HEK293 (cell line): ENCODE measurements around the gene VPS9D1.

ENCODE experiments used
- CTCF ChIA-PET: fragments of 350-600 bp; formaldehyde crosslinking; extraction: SDS; loops from one replicate; lab custom pipeline; 2021; ENCODE audit warnings: antibody characterized with exemption; lab: Yijun Ruan, JAX
- POLR2A ChIA-PET: fragments of 300-600 bp; formaldehyde crosslinking; extraction: SDS; loops from one replicate; lab custom pipeline; 2020; ENCODE audit warnings: antibody characterized with exemption, inconsistent platforms; lab: Yijun Ruan, JAX
- H3K27ac ChIP-seq: fragments of 200-500 bp; sonication (Bioruptor generic); 2 replicates; pipeline ENCODE4 v1.5.1; 2014; ENCODE audit warnings: low read depth, low read length, control low read depth, inconsistent platforms; ENCODE audit errors: extremely low read depth
- H3K36me3 ChIP-seq, 2 experiments: fragments of 200-500 bp in 1 of 2; sonication (Bioruptor generic) in 1 of 2; 1 replicate in 1 of 2; 2 replicates in 1 of 2; pipeline ENCODE4 v1.5.1; 2014 to 2017; ENCODE audit warnings: inconsistent platforms in 2 of 2, low read length in 2 of 2; ENCODE audit not compliant: control insufficient read depth in 2 of 2, insufficient read depth in 1 of 2
- H3K4me1 ChIP-seq: fragments of 200-500 bp; sonication (Bioruptor generic); 2 replicates; pipeline ENCODE4 v1.5.1; 2014; ENCODE audit warnings: mild to moderate bottlenecking, low read length, inconsistent platforms; ENCODE audit not compliant: control insufficient read depth, insufficient read depth
- H3K4me3 ChIP-seq: 2 replicates; pipeline ENCODE4 v1.5.1; 2011; ENCODE audit warnings: low read depth, mild to moderate bottlenecking, control low read depth, low read length, moderate library complexity
- H3K9me3 ChIP-seq: fragments of 200-500 bp; sonication (Bioruptor generic); 2 replicates; pipeline ENCODE4 v1.5.1; 2014; ENCODE audit warnings: low read depth, low read length, inconsistent platforms; ENCODE audit not compliant: control insufficient read depth, insufficient read depth
- HIC1 ChIP-seq: fragments of 450-650 bp; formaldehyde crosslinking; IDR thresholded peaks from 2 replicates; pipeline ENCODE4 v1.5.1; 2016; ENCODE audit warnings: missing biosample characterization, missing genetic modification characterization
- IKZF3 ChIP-seq: fragments of 450-650 bp; IDR thresholded peaks from 2 replicates; pipeline ENCODE4 v1.5.0; 2018; ENCODE audit warnings: missing biosample characterization, mild to moderate bottlenecking, missing genetic modification characterization, moderate library complexity
- MZF1 ChIP-seq: fragments of 450-650 bp; formaldehyde crosslinking; IDR thresholded peaks from 2 replicates; pipeline ENCODE4 v1.5.1; 2017; ENCODE audit warnings: missing biosample characterization, missing genetic modification characterization, borderline replicate concordance
- RBAK ChIP-seq: fragments of 450-650 bp; formaldehyde crosslinking; IDR thresholded peaks from 2 replicates; pipeline ENCODE4 v1.5.1; 2016; ENCODE audit warnings: missing biosample characterization, missing genetic modification characterization
- ZBTB49 ChIP-seq: fragments of 450-650 bp; formaldehyde crosslinking; IDR thresholded peaks from 2 replicates; pipeline ENCODE4 v1.5.1; 2016; ENCODE audit warnings: missing biosample characterization, missing genetic modification characterization, low read depth
- ZBTB7A ChIP-seq: fragments of 450-650 bp; formaldehyde crosslinking; IDR thresholded peaks from 2 replicates; pipeline ENCODE4 v1.5.1; 2016; ENCODE audit warnings: low read depth, missing biosample characterization, missing genetic modification characterization
- ZBTB8A ChIP-seq: fragments of 450-650 bp; formaldehyde crosslinking; IDR thresholded peaks from 2 replicates; pipeline ENCODE4 v1.5.1; 2016; ENCODE audit warnings: missing biosample characterization, missing genetic modification characterization
- ZFP69B ChIP-seq: fragments of 450-650 bp; formaldehyde crosslinking; IDR thresholded peaks from 2 replicates; pipeline ENCODE4 v1.5.1; 2016; ENCODE audit warnings: missing biosample characterization, missing genetic modification characterization
- ZNF132 ChIP-seq: fragments of 450-650 bp; formaldehyde crosslinking; IDR thresholded peaks from 2 replicates; pipeline ENCODE4 v1.5.1; 2017; ENCODE audit warnings: missing biosample characterization, missing genetic modification characterization, borderline replicate concordance
- ZNF26 ChIP-seq: fragments of 450-650 bp; formaldehyde crosslinking; IDR thresholded peaks from 2 replicates; pipeline ENCODE4 v1.5.1; 2016; ENCODE audit warnings: missing biosample characterization, missing genetic modification characterization
- ZNF311 ChIP-seq: fragments of 450-650 bp; formaldehyde crosslinking; IDR thresholded peaks from 2 replicates; pipeline ENCODE4 v1.5.1; 2017; ENCODE audit warnings: missing biosample characterization, missing genetic modification characterization, borderline replicate concordance
- ZNF398 ChIP-seq: fragments of 450-650 bp; formaldehyde crosslinking; IDR thresholded peaks from 2 replicates; pipeline ENCODE4 v1.5.1; 2017; ENCODE audit warnings: missing biosample characterization, missing genetic modification characterization
- ZNF473 ChIP-seq: fragments of 450-650 bp; formaldehyde crosslinking; IDR thresholded peaks from 2 replicates; pipeline ENCODE4 v1.5.1; 2017; ENCODE audit warnings: missing biosample characterization, missing genetic modification characterization
- ZNF623 ChIP-seq: fragments of 450-650 bp; formaldehyde crosslinking; IDR thresholded peaks from 2 replicates; pipeline ENCODE4 v1.5.1; 2016; ENCODE audit warnings: missing biosample characterization, missing genetic modification characterization
- ZNF626 ChIP-seq: fragments of 450-650 bp; sonication (Bioruptor Pico); formaldehyde crosslinking; IDR thresholded peaks from 2 replicates; pipeline ENCODE4 v1.5.1; 2018; ENCODE audit warnings: missing biosample characterization, missing genetic modification characterization, inconsistent platforms
- ZNF645 ChIP-seq: fragments of 450-650 bp; formaldehyde crosslinking; IDR thresholded peaks from 2 replicates; pipeline ENCODE4; 2016; ENCODE audit warnings: missing biosample characterization, missing genetic modification characterization
- ZNF664 ChIP-seq: fragments of 450-650 bp; formaldehyde crosslinking; IDR thresholded peaks from 2 replicates; pipeline ENCODE4 v1.5.1; 2016; ENCODE audit warnings: missing biosample characterization, missing genetic modification characterization
- ZNF692 ChIP-seq: fragments of 450-650 bp; formaldehyde crosslinking; IDR thresholded peaks from 2 replicates; pipeline ENCODE4 v1.5.1; 2016; ENCODE audit warnings: missing biosample characterization, missing genetic modification characterization

The VPS9D1 gene

GRCh38 chr16:89704281-89704680 lies 16.4 kb downstream of the VPS9D1 start (continued):
- no peak for TF ChIP-seq HIC1 (tag by site-specific recombination)
- TF ChIP-seq, all 188 proteins: peak for 0

GRCh38 chr16:89701425-89702406 lies 19.0 kb downstream of the VPS9D1 start, which contains the start of gene SPATA2L:
SPATA2L (minus strand) TSS chr16:89701705; CDS start chr16:89701232, 473 bp downstream.
- ChIA-PET CTCF (interaction anchor here (0.6 to 1.1 kb wide), 4 partner anchors 9 to 393 kb away, joined by 3 to 4 read pairs (median 3); no protein-coding TSS in a partner anchor), POLR2A (interaction anchor here (0.7 to 2.5 kb wide), 5 partner anchors 15 to 220 kb away, joined by 3 to 17 read pairs (median 7); partner anchors contain the start of gene CDK10)
- H3K27ac ChIP-seq: peak within 1 kb of the TSS; percentile 65
- peaks cover 0 to 21% of the 10 kb centered on the region in 2 experiments; a peak in 2 of 3 replicates for H3K36me3 ChIP-seq
- H3K9me3 ChIP-seq: no peaks in the 10 kb centered on the region
- peak within 1 kb of the TSS; percentile 68 for H3K4me3 ChIP-seq
- H3K4me1 ChIP-seq: peaks cover 8% of the 10 kb centered on the region
- no peak for TF ChIP-seq ZNF26
- no peak for TF ChIP-seq ZBTB49 (tag by site-specific recombination)
- no peak for TF ChIP-seq ZFP69B (tag by site-specific recombination)
- peak; percentile 56; the same call in 1 of the 2 replicates for TF ChIP-seq ZNF692 (tag by site-specific recombination)
- no peak for TF ChIP-seq ZNF398
- TF ChIP-seq IKZF3 (tag by site-specific recombination): no peak
- no peak for TF ChIP-seq ZNF623
- TF ChIP-seq ZBTB7A (tag by site-specific recombination): no peak
- no peak for TF ChIP-seq ZNF664
- TF ChIP-seq ZNF132: no peak
- no peak for TF ChIP-seq RBAK
- no peak for TF ChIP-seq ZNF473 (tag by site-specific recombination)
- TF ChIP-seq ZNF626 (tag by site-specific recombination): no peak
- no peak for TF ChIP-seq MZF1 (tag by site-specific recombination)
- TF ChIP-seq ZNF645 (tag by site-specific recombination): no peak
- peak; percentile 73 for TF ChIP-seq ZBTB8A
- no peak for TF ChIP-seq ZNF311 (tag by site-specific recombination)
